CD1c-positive myeloid dendritic cell (primary cell): ENCODE measurements around the gene UBAC2.
"Not testable (repeated sequence)": the region's sequence is repeated elsewhere in the genome, so short reads cannot be mapped to it uniquely, and the experiment has no call there.

Experiments used
- DNase-seq: peaks from one replicate; pipeline ENCODE4 v3.0.0-alpha.2; 2016; ENCODE audit errors: extremely low spot score

The UBAC2 gene

GRCh38 chr13:99378985-99379733, 178.5 kb downstream of the UBAC2 start:
- peak; percentile 27 for DNase-seq

GRCh38 chr13:99379856-99380801, 179.5 kb downstream of the UBAC2 start:
- no peak for DNase-seq

GRCh38 chr13:99380921-99381645, 180.4 kb downstream of the UBAC2 start:
- no peak for DNase-seq

GRCh38 chr13:99381766-99382165, 181.1 kb downstream of the UBAC2 start:
- no peak for DNase-seq

- no peak for DNase-seq
These were observed 181.9 kb downstream of the UBAC2 start for GRCh38 chr13:99382428-99383133.

GRCh38 chr13:99383511-99383921, 182.9 kb downstream of the UBAC2 start:
- no peak for DNase-seq

GRCh38 chr13:99383946-99384345, 183.3 kb downstream of the UBAC2 start:
- no peak for DNase-seq

GRCh38 chr13:99384468-99384867, 183.8 kb downstream of the UBAC2 start:
- no peak for DNase-seq

GRCh38 chr13:99385161-99385560, 184.5 kb downstream of the UBAC2 start:
- DNase-seq = no peak

- no peak for DNase-seq
These were observed 185.3 kb downstream of the UBAC2 start for GRCh38 chr13:99385940-99386339.

- DNase-seq = no peak
These were observed 185.8 kb downstream of the UBAC2 start for GRCh38 chr13:99386495-99386894.

GRCh38 chr13:99386911-99387788, 186.5 kb downstream of the UBAC2 start:
- DNase-seq = peak; percentile 85

GRCh38 chr13:99388334-99388923, 187.8 kb downstream of the UBAC2 start:
- no peak for DNase-seq

- not testable (repeated sequence) for DNase-seq
These were observed 188.4 kb downstream of the UBAC2 start for GRCh38 chr13:99389094-99389493.

GRCh38 chr13:99389520-99390304, 189.1 kb downstream of the UBAC2 start:
- DNase-seq = no peak

GRCh38 chr13:99390601-99391000, 189.9 kb downstream of the UBAC2 start:
- DNase-seq = no peak

- no peak for DNase-seq
These were observed 191.3 kb downstream of the UBAC2 start for GRCh38 chr13:99391781-99392469.

- no peak for DNase-seq
These were observed 191.9 kb downstream of the UBAC2 start for GRCh38 chr13:99392470-99393135.
